GM10266 (cell line): ENCODE results near the gene THOC6.

Experiments
- DNase-seq: peaks from one replicate; pipeline ENCODE4 v3.0.0; 2012; ENCODE audit errors: extremely low spot score
- TF ChIP-seq, protein P1 (sequence below): IDR thresholded peaks from 2 replicates; pipeline ENCODE4 v1.5.1; 2012; ENCODE audit warnings: mild to moderate bottlenecking, low read depth; ENCODE audit not compliant: control insufficient read depth, insufficient read depth; ENCODE audit errors: missing control alignments

Gene THOC6

DNA sequence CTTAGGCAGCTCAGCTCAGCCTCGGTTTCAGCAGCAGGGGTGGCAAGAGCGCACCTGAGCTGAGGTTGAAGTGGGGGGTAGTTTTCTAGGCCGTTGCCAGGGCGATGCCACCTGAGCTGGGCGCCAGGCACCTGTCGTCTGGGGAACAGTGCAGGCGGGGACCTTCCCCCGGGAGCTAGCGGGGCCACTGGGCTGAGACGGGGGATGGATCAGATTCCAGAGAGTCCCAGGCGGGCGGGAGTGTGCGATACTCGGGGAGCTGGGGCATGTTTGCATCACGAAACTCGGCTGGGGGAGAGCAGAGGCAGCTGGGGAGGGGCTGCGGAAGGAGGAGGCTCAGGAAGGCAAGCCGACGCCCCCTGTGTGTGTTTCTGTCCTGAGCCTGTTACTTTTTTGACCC lies 11.6 kb upstream of the THOC6 start:
- no peak for DNase-seq
- TF ChIP-seq, protein P1, sequence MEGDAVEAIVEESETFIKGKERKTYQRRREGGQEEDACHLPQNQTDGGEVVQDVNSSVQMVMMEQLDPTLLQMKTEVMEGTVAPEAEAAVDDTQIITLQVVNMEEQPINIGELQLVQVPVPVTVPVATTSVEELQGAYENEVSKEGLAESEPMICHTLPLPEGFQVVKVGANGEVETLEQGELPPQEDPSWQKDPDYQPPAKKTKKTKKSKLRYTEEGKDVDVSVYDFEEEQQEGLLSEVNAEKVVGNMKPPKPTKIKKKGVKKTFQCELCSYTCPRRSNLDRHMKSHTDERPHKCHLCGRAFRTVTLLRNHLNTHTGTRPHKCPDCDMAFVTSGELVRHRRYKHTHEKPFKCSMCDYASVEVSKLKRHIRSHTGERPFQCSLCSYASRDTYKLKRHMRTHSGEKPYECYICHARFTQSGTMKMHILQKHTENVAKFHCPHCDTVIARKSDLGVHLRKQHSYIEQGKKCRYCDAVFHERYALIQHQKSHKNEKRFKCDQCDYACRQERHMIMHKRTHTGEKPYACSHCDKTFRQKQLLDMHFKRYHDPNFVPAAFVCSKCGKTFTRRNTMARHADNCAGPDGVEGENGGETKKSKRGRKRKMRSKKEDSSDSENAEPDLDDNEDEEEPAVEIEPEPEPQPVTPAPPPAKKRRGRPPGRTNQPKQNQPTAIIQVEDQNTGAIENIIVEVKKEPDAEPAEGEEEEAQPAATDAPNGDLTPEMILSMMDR: no peak

DNA sequence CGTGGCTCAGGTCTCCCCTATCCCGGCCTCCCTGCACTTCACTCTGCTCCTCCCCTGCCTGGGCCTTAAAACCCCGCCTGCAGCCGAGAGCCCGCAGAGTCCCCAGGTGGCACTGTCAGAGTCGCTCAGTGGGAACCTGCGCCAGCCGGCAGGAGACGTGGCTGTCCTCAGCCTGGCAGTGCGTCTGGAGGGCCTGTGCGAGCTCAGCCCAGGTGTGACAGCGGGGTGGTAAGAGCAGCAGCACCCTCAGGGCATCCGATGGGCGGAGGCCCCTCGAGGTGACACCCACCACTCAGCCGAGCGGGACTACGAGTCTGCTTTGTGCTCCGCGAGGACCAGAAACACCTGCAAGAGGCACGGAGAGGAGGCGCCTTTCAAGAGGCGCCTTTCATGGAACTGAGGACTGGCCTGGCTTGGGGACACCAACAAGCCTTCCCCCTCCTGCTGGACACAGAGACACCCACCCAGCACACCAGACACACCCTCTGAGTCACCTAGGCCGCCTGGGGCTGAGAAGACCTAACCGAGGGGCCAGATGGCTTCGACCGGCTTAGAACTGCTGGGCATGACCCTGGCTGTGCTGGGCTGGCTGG lies 10.9 kb upstream of the THOC6 start, which contains the start of gene CLDN9:
Gene CLDN9 (plus strand): TSS at position 96 of the 593 bp plus-strand sequence. CDS start 440 bp downstream, at position 536.
- DNase-seq: no peak
- TF ChIP-seq, protein P1: no peak

DNA sequence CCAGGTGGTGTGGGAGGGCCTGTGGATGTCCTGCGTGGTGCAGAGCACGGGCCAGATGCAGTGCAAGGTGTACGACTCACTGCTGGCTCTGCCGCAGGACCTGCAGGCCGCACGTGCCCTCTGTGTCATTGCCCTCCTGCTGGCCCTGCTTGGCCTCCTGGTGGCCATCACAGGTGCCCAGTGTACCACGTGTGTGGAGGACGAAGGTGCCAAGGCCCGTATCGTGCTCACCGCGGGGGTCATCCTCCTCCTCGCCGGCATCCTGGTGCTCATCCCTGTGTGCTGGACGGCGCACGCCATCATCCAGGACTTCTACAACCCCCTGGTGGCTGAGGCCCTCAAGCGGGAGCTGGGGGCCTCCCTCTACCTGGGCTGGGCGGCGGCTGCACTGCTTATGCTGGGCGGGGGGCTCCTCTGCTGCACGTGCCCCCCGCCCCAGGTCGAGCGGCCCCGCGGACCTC lies 10.3 kb upstream of the THOC6 start:
- DNase-seq: no peak
- TF ChIP-seq, protein P1: no peak

DNA sequence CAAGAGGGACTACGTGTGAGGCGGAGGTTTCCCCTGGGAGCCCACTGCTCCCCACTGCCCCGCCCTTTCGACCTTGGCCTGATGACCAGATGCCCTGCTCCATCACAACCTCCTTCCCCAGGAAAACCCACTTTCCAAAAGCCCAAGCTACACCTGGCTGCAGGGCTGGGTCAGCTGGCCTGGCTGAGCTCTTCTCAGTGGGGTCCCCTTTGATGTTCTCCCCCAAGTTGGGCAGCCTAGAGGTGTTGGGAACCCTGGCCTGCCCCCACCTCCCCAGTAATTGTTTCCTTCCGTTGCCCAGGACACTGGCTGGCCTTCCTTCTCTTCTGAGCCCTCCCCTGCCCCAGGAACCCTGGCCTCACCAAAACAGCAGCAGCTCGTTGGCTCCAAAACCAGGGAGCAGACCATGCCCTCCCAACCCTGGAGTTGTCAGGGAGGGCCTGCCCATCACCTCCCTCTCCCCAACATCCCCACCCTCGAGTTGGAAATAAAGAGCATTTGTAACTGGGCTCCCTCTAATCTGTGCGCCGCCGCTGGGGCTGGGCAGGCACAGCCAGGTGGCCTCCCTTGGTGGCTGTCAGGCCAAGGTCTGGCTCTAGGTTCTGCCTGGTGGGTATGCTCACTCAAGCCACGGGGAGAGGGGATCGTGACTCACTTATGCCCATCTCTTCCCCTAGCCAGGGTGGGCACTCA lies 9.7 kb upstream of the THOC6 start:
- TF ChIP-seq, protein P1: no peak
- DNase-seq: no peak

DNA sequence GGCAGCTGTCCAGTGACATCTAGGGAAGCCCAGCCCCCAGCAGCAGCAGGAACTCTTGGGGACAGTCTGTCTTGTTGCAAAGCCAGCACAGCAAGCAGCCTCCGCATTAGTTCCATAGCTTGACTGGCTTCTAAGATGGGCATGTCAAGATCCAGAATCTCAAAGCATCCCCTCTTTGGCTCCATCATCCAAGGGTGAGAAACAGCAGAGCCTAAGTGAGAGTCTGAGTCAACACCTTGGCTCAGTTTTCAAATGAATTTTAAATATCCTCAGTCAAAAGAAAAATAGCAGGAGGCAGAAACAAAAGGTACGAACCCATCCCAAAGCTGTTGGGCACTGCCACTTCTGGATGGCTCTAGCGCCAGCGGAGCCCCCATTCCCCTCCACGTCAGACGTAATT lies 8.9 kb upstream of the THOC6 start:
- TF ChIP-seq, protein P1: no peak
- DNase-seq: no peak

DNA sequence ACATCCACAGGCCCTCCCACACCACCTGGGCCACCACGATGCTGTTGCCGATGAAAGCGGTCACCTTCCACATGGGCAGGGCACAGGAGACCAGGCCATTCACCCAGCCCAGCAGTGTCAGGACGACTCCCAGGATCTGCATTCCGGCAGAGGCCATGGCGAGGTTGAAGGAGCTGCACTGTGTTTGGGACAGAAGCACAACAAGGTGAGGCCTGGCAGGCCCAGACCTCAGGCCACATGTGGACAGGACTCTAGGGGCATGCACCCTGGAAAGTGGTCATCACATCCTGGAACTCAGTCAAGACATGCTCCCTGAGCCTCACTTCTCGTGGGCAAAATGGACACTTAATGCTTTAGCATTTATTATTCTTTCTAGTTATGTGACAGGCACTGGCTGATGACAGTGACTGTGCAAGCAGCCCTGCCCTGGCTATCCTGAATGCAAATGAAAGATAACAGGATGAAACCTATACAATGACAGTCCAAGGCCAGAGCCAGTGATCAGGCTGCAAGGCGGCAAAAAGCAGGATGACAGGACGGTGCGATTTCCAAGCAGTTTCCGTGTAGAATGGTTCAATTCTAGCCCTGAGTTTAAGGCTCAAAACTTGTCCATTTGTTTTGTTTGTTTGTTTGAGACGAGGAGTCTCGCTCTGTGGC lies 7.8 kb upstream of the THOC6 start:
- TF ChIP-seq, protein P1: no peak
- DNase-seq: no peak

DNA sequence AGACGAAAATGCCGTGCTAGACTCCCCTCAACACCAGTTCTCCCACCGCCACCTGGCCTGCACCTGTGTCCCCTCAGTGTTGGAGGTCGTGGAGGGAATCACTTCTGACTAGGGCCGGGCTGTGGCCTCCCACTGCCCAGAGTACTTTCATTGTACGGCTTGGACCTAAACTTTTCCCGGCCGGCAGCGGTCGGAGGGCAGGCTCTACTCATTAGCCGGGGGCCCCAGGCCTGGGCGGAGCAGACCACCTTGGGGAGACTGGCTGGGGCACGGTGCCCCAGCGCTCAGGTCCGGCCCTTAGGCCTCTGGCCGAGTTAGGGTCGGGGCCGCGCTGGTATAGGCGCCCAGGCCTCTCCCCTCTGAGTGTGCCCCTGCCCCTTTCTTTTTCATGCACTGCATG lies 6.5 kb upstream of the THOC6 start:
- DNase-seq: no peak
- TF ChIP-seq, protein P1: no peak
